Activated T-cell treated with anti-CD3 and anti-CD28 coated beads, Interleukin-2, amount 50 U/mL, for 72 hours (primary cell): ENCODE results near the gene BRMS1L. TPM values are rescaled to one million over a fixed set of nuclear protein-coding genes. Genes with fewer than 3 reads are reported as not detected.

Experiments
- ATAC-seq, 2 donors: fragments of 150-1000 bp; cut with Tn5 transposase; replicated peaks in 1 of 2; 2 replicates each; pipeline ENCODE4 v1.10.0; 2021; ENCODE audit warnings: moderate library complexity in 2 of 2, mild to moderate bottlenecking in 1 of 2
- DNase-seq, 2 donors: peaks; one replicate each; pipeline ENCODE4 v3.0.0; 2021 to 2022; ENCODE audit warnings: mixed read lengths in 1 of 2
- H3K27ac Mint-ChIP-seq: one replicate; pipeline ENCODE4 v1.8.0; 2022; ENCODE audit warnings: mild to moderate bottlenecking, moderate library complexity, mixed read lengths
- H3K27me3 Mint-ChIP-seq: one replicate; pipeline ENCODE4 v1.8.0; 2022; ENCODE audit warnings: low read depth, mixed read lengths
- H3K36me3 Mint-ChIP-seq, 2 donors: one replicate each; pipeline ENCODE4 v1.8.0; 2022; ENCODE audit warnings: mixed read lengths in 2 of 2, mild to moderate bottlenecking in 1 of 2; ENCODE audit not compliant: insufficient read depth in 2 of 2
- H3K4me1 Mint-ChIP-seq: one replicate; pipeline ENCODE4 v1.8.0; 2022; ENCODE audit warnings: low read depth, mixed read lengths
- H3K4me3 Mint-ChIP-seq, 2 donors: one replicate each; pipeline ENCODE4 v1.8.0; 2022; ENCODE audit warnings: mild to moderate bottlenecking in 2 of 2, mixed read lengths in 2 of 2, moderate library complexity in 2 of 2
- H3K9me3 Mint-ChIP-seq, 2 donors: one replicate each; pipeline ENCODE4 v1.8.0; 2022; ENCODE audit warnings: mixed read lengths in 2 of 2
- total RNA-seq, 2 donors: library from RNA; stranded (reverse); gene quantifications; one replicate each; pipeline ENCODE4 v1.2.3, GENCODE V29; 2022

Gene BRMS1L
- total RNA-seq, 2 donors from 2014 or later: 4.5 to 5.9 TPM

- Mint-ChIP-seq H3K4me1 (no peaks in the 10 kb centered on the region), H3K27me3 (no peaks in the 10 kb centered on the region), H3K36me3 (peaks cover 0 to 5% of the 10 kb centered on the region in 2 donors), H3K27ac (no peak overlapping the region), H3K9me3 (peaks cover 4 to 8% of the 10 kb centered on the region in 2 donors), H3K4me3 (no peak overlapping the region)
- ATAC-seq: no peak
- no peak for DNase-seq
Observed at GRCh38 chr14:35890308-35890707, 64.2 kb downstream of the BRMS1L start.

- Mint-ChIP-seq H3K4me3 (no peak overlapping the region), H3K9me3 (peaks cover 13 to 17% of the 10 kb centered on the region in 2 donors), H3K36me3 (peaks cover 2 to 11% of the 10 kb centered on the region in 2 donors), H3K27ac (no peak overlapping the region), H3K4me1 (no peaks in the 10 kb centered on the region), H3K27me3 (no peaks in the 10 kb centered on the region)
- no peak for ATAC-seq
- DNase-seq: no peak
Observed at GRCh38 chr14:35895256-35895655, 69.1 kb downstream of the BRMS1L start.

GRCh38 chr14:35897616-35898111 is 71.5 kb downstream of the BRMS1L start:
- DNase-seq (no peak), ATAC-seq (peak in 1 of 2 donors; percentile 32)
- H3K27ac Mint-ChIP-seq: no peak overlapping the region
- peaks cover 2 to 11% of the 10 kb centered on the region in 2 donors for H3K36me3 Mint-ChIP-seq
- H3K4me1 Mint-ChIP-seq: no peaks in the 10 kb centered on the region
- H3K4me3 Mint-ChIP-seq: no peak overlapping the region
- H3K27me3 Mint-ChIP-seq: peaks cover 4% of the 10 kb centered on the region
- peaks cover 13 to 17% of the 10 kb centered on the region in 2 donors for H3K9me3 Mint-ChIP-seq

DNA sequence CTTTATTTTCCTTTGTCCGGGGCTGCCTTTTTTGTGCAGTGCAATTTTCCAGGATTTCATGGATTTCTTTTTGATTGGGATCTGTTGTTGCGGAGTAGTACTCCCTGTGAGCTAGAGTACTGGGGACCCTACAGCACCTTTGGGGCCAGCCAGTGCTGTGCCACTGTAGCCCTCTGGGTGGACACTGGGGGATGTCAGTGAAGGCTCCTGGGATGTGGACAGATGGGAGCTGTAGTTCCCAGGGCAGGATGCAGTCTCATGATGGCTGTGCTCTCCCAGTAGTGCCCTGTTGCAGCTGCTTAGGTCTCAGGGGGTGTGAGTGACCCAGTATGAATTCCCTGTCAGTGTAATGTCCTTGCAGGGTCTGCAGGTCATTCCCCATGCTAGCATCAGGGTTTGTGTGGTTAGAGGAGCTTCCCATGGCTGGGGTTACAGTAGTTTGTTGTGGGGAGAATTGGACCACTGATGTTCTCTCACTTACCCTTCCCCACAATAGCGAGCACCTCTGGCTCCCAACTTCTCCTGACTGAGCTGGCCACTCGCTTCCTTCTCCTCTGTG is 72.2 kb downstream of the BRMS1L start:
- H3K27ac Mint-ChIP-seq: no peak overlapping the region
- H3K27me3 Mint-ChIP-seq: peaks cover 4% of the 10 kb centered on the region
- peaks cover 2 to 11% of the 10 kb centered on the region in 2 donors for H3K36me3 Mint-ChIP-seq
- peaks cover 13 to 17% of the 10 kb centered on the region in 2 donors for H3K9me3 Mint-ChIP-seq
- DNase-seq (no peak), ATAC-seq (no peak)
- no peaks in the 10 kb centered on the region for H3K4me1 Mint-ChIP-seq
- no peak overlapping the region for H3K4me3 Mint-ChIP-seq

- Mint-ChIP-seq H3K4me1 (no peaks in the 10 kb centered on the region), H3K27ac (no peak overlapping the region), H3K9me3 (peaks cover 9% of the 10 kb centered on the region in 2 donors), H3K27me3 (peaks cover 4% of the 10 kb centered on the region), H3K4me3 (no peak overlapping the region), H3K36me3 (peaks cover 2 to 6% of the 10 kb centered on the region in 2 donors)
- DNase-seq: no peak
- no peak for ATAC-seq
Observed at GRCh38 chr14:35900741-35901140, 74.6 kb downstream of the BRMS1L start.

GRCh38 chr14:35909665-35910064 is 83.5 kb downstream of the BRMS1L start:
- H3K4me3 Mint-ChIP-seq: no peak overlapping the region
- H3K36me3 Mint-ChIP-seq: no peaks in the 10 kb centered on the region
- DNase-seq (no peak), ATAC-seq (no peak)
- no peaks in the 10 kb centered on the region for H3K4me1 Mint-ChIP-seq
- H3K27ac Mint-ChIP-seq: no peak overlapping the region
- H3K9me3 Mint-ChIP-seq: no peaks in the 10 kb centered on the region
- no peaks in the 10 kb centered on the region for H3K27me3 Mint-ChIP-seq

DNA sequence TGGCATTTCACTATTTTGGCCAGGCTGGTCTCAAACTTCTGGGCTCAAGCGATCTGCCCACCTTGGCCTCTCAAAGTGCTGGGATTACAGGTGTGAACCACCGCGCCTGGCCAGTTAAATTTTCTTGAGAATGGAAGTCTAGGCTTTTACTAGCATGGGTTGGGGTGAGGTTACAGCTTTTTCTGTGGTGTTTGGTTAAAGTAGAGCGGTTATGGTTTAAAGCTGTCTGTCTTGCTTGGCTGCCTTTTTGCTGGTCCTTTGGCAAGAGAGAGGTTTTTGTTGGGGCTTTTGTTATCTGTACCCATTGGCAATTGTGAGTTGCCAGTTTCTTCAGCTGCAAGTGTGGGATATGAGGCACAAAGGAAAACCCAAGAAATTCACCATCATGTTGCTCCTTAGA is 84.1 kb downstream of the BRMS1L start:
- no peaks in the 10 kb centered on the region for H3K36me3 Mint-ChIP-seq
- H3K27me3 Mint-ChIP-seq: no peaks in the 10 kb centered on the region
- no peak for ATAC-seq
- H3K9me3 Mint-ChIP-seq: no peaks in the 10 kb centered on the region
- no peak for DNase-seq
- H3K4me1 Mint-ChIP-seq: no peaks in the 10 kb centered on the region
- H3K4me3 Mint-ChIP-seq: no peak overlapping the region
- no peak overlapping the region for H3K27ac Mint-ChIP-seq

DNA sequence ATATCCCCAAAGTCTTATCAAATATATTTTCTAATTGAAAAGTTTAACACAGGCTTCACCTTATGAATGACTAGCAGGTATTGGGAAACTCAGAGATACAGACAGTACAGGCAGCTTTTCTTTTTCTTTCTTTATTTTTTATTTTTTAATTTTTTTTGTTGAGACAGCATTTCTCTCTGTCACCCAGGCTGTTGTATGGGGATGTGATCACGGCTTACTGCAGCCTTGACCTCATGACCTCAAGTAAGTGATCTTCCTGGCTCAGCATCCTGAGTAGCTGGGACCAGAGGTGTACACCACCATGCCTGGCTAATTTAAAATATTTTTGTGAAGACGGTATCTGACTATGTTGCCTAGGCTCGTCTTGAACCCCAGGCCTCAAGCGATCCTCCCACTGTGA is 85.0 kb downstream of the BRMS1L start:
- ATAC-seq: no peak
- no peak overlapping the region for H3K27ac Mint-ChIP-seq
- no peaks in the 10 kb centered on the region for H3K27me3 Mint-ChIP-seq
- H3K36me3 Mint-ChIP-seq: no peaks in the 10 kb centered on the region
- no peak overlapping the region for H3K4me3 Mint-ChIP-seq
- DNase-seq: no peak
- no peaks in the 10 kb centered on the region for H3K4me1 Mint-ChIP-seq
- no peaks in the 10 kb centered on the region for H3K9me3 Mint-ChIP-seq

GRCh38 chr14:35915185-35915584 is 89.0 kb downstream of the BRMS1L start:
- Mint-ChIP-seq H3K27ac (no peak overlapping the region), H3K27me3 (no peaks in the 10 kb centered on the region), H3K4me1 (no peaks in the 10 kb centered on the region), H3K9me3 (peaks cover 6 to 7% of the 10 kb centered on the region in 2 donors), H3K4me3 (no peak overlapping the region), H3K36me3 (peaks cover 2 to 5% of the 10 kb centered on the region in 2 donors)
- no peak for ATAC-seq
- DNase-seq: no peak

DNA sequence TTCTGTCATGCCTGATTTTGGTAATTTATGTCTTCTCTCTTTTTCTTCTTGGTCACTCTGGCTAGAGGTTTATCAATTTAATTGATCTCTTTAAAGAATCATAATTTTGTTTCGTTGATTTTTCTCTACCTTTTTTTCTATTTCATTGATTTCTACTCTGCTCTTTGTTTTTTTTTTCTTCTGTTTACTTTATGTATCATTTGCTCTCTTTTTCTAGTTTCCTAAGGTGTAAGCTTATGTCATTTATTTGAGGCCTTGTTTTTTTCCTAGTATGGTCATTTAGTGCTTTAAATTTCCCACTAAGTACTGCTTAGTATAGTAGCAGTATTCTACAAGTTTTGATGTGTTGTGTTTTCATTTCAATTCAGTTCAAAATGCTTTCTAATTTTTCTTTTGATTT is 89.6 kb downstream of the BRMS1L start:
- Mint-ChIP-seq H3K36me3 (peaks cover 2 to 5% of the 10 kb centered on the region in 2 donors), H3K27ac (peak overlapping the region; percentile 30), H3K4me1 (no peaks in the 10 kb centered on the region), H3K9me3 (peaks cover 6 to 7% of the 10 kb centered on the region in 2 donors), H3K4me3 (no peak overlapping the region), H3K27me3 (no peaks in the 10 kb centered on the region)
- DNase-seq: no peak
- no peak for ATAC-seq

Other genes starting within 250 kb of the BRMS1L start
- 10 to 100 TPM; 34.0 to 41.8 TPM for gene RALGAPA1, start 17.0 kb upstream of the BRMS1L start, total RNA-seq